ENCODE data around the gene LY6G6F.

- TF ChIP-seq CTCF (IDR thresholded peaks at IDR 0.05; ENCODE audit: low read length): no peak
- TF ChIP-seq EZH2 (optimal IDR thresholded peaks at IDR 0.05; ENCODE audit: low read depth, low read length): no peak
- no peak for TF ChIP-seq EZH2phosphoT487 (IDR thresholded peaks at IDR 0.05; ENCODE audit: low read length)
These were observed 43.9 kb downstream of the LY6G6F start for GRCh38 chr6:31750411-31751022.

Measured in MM.1S (cell line).